IMR-90 (cell line): ENCODE measurements around the gene ARHGAP28. TPM values are rescaled to one million over a fixed set of nuclear protein-coding genes. Genes with fewer than 3 reads are reported as not detected.

Experiments
- ATAC-seq: fragments of 200-7000 bp; cut with Tn5 transposase; 2 replicates; pipeline ENCODE4 v1.9.1; 2020; ENCODE audit warnings: low read depth, mild to moderate bottlenecking, moderate library complexity
- BruUV-seq: library from RNA; stranded (reverse); fragments of 400-500 nt; replicated peaks from 2 replicates; lab custom pipeline; 2021; lab: Mats Ljungman, UMichigan
- CTCF ChIA-PET: fragments of 300-600 bp; formaldehyde crosslinking; extraction: SDS; loops from one replicate; lab custom pipeline; 2021; ENCODE audit warnings: antibody characterized with exemption; lab: Yijun Ruan, JAX
- POLR2A ChIA-PET: fragments of 300-600 bp; sonication (Branson Sonifier 250); formaldehyde crosslinking; loops from one replicate; lab custom pipeline; 2022; ENCODE audit warnings: antibody characterized with exemption; ENCODE audit not compliant: unreplicated experiment; lab: Charles Lee
- DNase-seq: peaks from one replicate; pipeline ENCODE4 v3.0.0; 2013
- H2AFZ ChIP-seq: replicated peaks from 2 replicates; pipeline ENCODE3; 2013; ENCODE audit warnings: low read length, mild to moderate bottlenecking; ENCODE audit not compliant: poor library complexity
- H2AK5ac ChIP-seq: 2 replicates; pipeline ENCODE4 v1.6.1; 2013; ENCODE audit warnings: low read depth, low read length, inconsistent platforms
- H2AK9ac ChIP-seq: replicated peaks from 2 replicates; pipeline ENCODE3; 2013; ENCODE audit warnings: mild to moderate bottlenecking, low read depth, low read length, moderate library complexity; ENCODE audit not compliant: poor library complexity
- H2BK120ac ChIP-seq: 2 replicates; pipeline ENCODE4 v1.6.1; 2013; ENCODE audit warnings: low read depth, low read length, inconsistent platforms
- H2BK15ac ChIP-seq: 3 replicates; pipeline ENCODE4 v1.6.1; 2013; ENCODE audit warnings: low read depth, low read length, inconsistent platforms
- H2BK20ac ChIP-seq: 2 replicates; pipeline ENCODE4 v1.6.1; 2013; ENCODE audit warnings: low read depth, mild to moderate bottlenecking, inconsistent platforms, low read length, moderate library complexity
- H2BK5ac ChIP-seq: 2 replicates; pipeline ENCODE4 v1.6.1; 2013; ENCODE audit warnings: mild to moderate bottlenecking, low read depth, low read length, inconsistent platforms; ENCODE audit not compliant: poor library complexity, severe bottlenecking
- H3K14ac ChIP-seq: replicated peaks from 2 replicates; pipeline ENCODE4 v1.6.1; 2013; ENCODE audit warnings: low read depth, low read length, inconsistent platforms
- H3K18ac ChIP-seq: 2 replicates; pipeline ENCODE4 v1.6.1; 2013; ENCODE audit warnings: low read depth, low read length, control low read depth
- H3K23ac ChIP-seq: 2 replicates; pipeline ENCODE4 v1.6.1; 2013; ENCODE audit warnings: low read depth, low read length, inconsistent platforms
- H3K27ac ChIP-seq: 2 replicates; pipeline ENCODE4 v1.5.1; 2013; ENCODE audit warnings: mild to moderate bottlenecking, control low read depth, low read length; ENCODE audit not compliant: insufficient read depth
- H3K27me3 ChIP-seq: 2 replicates; pipeline ENCODE4 v1.6.1; 2013; ENCODE audit warnings: low read length; ENCODE audit not compliant: control insufficient read depth, insufficient read depth
- H3K36me3 ChIP-seq: 2 replicates; pipeline ENCODE4 v1.6.1; 2013; ENCODE audit warnings: low read length, mixed read lengths; ENCODE audit not compliant: control insufficient read depth, insufficient read depth
- H3K4ac ChIP-seq: 2 replicates; pipeline ENCODE4 v1.6.1; 2013; ENCODE audit warnings: low read depth, low read length, inconsistent platforms
- H3K4me1 ChIP-seq: 2 replicates; pipeline ENCODE4 v1.6.1; 2013; ENCODE audit warnings: low read length, mixed read lengths; ENCODE audit not compliant: control insufficient read depth, insufficient read depth
- H3K4me2 ChIP-seq: 2 replicates; pipeline ENCODE4 v1.6.1; 2013; ENCODE audit warnings: low read depth, mild to moderate bottlenecking, control low read depth, low read length, moderate library complexity
- H3K4me3 ChIP-seq: 2 replicates; pipeline ENCODE4 v1.5.1; 2013; ENCODE audit warnings: low read depth, mild to moderate bottlenecking, control low read depth, low read length, moderate library complexity; ENCODE audit not compliant: insufficient read depth
- H3K56ac ChIP-seq: 2 replicates; pipeline ENCODE4 v1.6.1; 2013; ENCODE audit warnings: low read length, inconsistent platforms; ENCODE audit not compliant: insufficient read depth; ENCODE audit errors: extremely low read depth
- H3K79me1 ChIP-seq, 2 experiments: 2 replicates each; pipeline ENCODE4 v1.6.1; 2013; ENCODE audit warnings: low read length in 2 of 2, inconsistent platforms in 1 of 2, low read depth in 1 of 2
- H3K9ac ChIP-seq: 2 replicates; pipeline ENCODE4 v1.6.1; 2013; ENCODE audit warnings: low read depth, low read length, control low read depth
- H3K9me1 ChIP-seq: 2 replicates; pipeline ENCODE4 v1.6.1; 2013; ENCODE audit warnings: low read length, inconsistent platforms; ENCODE audit not compliant: insufficient read depth
- H3K9me3 ChIP-seq: 2 replicates; pipeline ENCODE4 v1.6.1; 2013; ENCODE audit warnings: low read length; ENCODE audit not compliant: control insufficient read depth, insufficient read depth
- H4K20me1 ChIP-seq: 2 replicates; pipeline ENCODE4 v1.6.1; 2013; ENCODE audit warnings: low read length, inconsistent platforms; ENCODE audit not compliant: insufficient read depth
- H4K5ac ChIP-seq: 2 replicates; pipeline ENCODE4 v1.6.1; 2013; ENCODE audit warnings: mild to moderate bottlenecking, low read depth, low read length, control low read depth
- H4K8ac ChIP-seq, 2 experiments: 2 replicates each; pipeline ENCODE4 v1.6.1; 2013; ENCODE audit warnings: low read depth in 2 of 2, low read length in 2 of 2, control low read depth in 1 of 2, inconsistent platforms in 1 of 2
- H4K91ac ChIP-seq: 2 replicates; pipeline ENCODE4 v1.6.1; 2013; ENCODE audit warnings: low read depth, low read length, inconsistent platforms; ENCODE audit not compliant: insufficient read depth
- CHD1 ChIP-seq: IDR thresholded peaks from 2 replicates; pipeline ENCODE4 v1.6.1; 2012; ENCODE audit warnings: low read depth, low read length, improper control_type of control experiment
- MAFK ChIP-seq: IDR thresholded peaks from 2 replicates; pipeline ENCODE4 v1.6.1; 2012; ENCODE audit warnings: low read depth, low read length, improper control_type of control experiment
- MXI1 ChIP-seq: IDR thresholded peaks from 2 replicates; pipeline ENCODE4 v1.6.1; 2012; ENCODE audit warnings: low read depth, mild to moderate bottlenecking, low read length, moderate library complexity, borderline replicate concordance
- NFE2L2 ChIP-seq: fragments of 150-350 bp; IDR thresholded peaks from 2 replicates; pipeline ENCODE4 v1.6.1; 2016; ENCODE audit warnings: low read depth, mild to moderate bottlenecking, low read length
- SMC3 ChIP-seq: fragments of 150-350 bp; IDR thresholded peaks from 2 replicates; pipeline ENCODE4 v1.6.1; 2016; ENCODE audit warnings: low read depth, mild to moderate bottlenecking, antibody characterized with exemption, low read length, moderate library complexity
- WGBS, 2 experiments: methylation state at CpG; one replicate each; pipeline versions ENCODE4 v1.1.5 to v1.1.7; 2013; ENCODE audit warnings: missing lambda C conversion rate in 2 of 2; ENCODE audit not compliant: insufficient read length in 1 of 2; ENCODE audit errors: extremely low coverage in 2 of 2; 5-methylcytosine and 5-hydroxymethylcytosine counted together
- dilution Hi-C: fragments of 300-500 bp; cut with HindIII; formaldehyde crosslinking; loops from one replicate; pipeline ENCODE4 v1.14.3; 2018; ENCODE audit warnings: low sequenced_read_pairs; ENCODE audit not compliant: unreplicated experiment
- in situ Hi-C: fragments of 300-500 bp; cut with MboI; formaldehyde crosslinking; loops from 3 replicates; pipeline ENCODE4 v1.14.3; 2019; ENCODE audit warnings: low sequenced_read_pairs, inconsistent platforms, mixed read lengths
- intact Hi-C: fragments of 100-400 bp; cut with micrococcal nuclease; formaldehyde crosslinking; loops from 2 replicates; pipeline ENCODE4 v1.10.0; 2022
- polyA plus RNA-seq, 3 experiments: library from polyadenylated mRNA; depleted of rRNA; stranded (reverse); fragments of >200 nt; gene quantifications; 2 replicates each; pipeline ENCODE4 v1.2.3, GENCODE V29; 2012; ENCODE audit warnings: low replicate concordance in 1 of 3
- total RNA-seq: library from RNA; depleted of rRNA; stranded (reverse); fragments of >200 nt; gene quantifications from 2 replicates; pipeline ENCODE4 v1.2.3, GENCODE V29; 2012

The ARHGAP28 gene
- total and polyA plus RNA-seq, 2 of the 4 experiments (the other 2 are of a cell fraction), result 1.8 to 3.8 TPM

- Histone ChIP-seq H3K14ac (no peak overlapping the region), H4K5ac (no peak overlapping the region), H3K36me3 (peaks cover 20% of the 10 kb centered on the region), H3K27me3 (no peaks in the 10 kb centered on the region), H4K8ac (no peak overlapping the region), H4K20me1 (no peaks in the 10 kb centered on the region), H2BK20ac (no peak overlapping the region), H2AK9ac (no peak overlapping the region), H3K18ac (no peak overlapping the region), H3K9ac (no peak overlapping the region), H3K4ac (no peak overlapping the region), H2BK120ac (no peak overlapping the region), H3K9me1 (peaks cover 5% of the 10 kb centered on the region; the same call in 1 of the 2 replicates), H2AFZ (no peak overlapping the region), H2BK15ac (no peak overlapping the region), H2AK5ac (no peak overlapping the region), H3K79me1 (no peaks in the 10 kb centered on the region), H2BK5ac (no peak overlapping the region), H4K91ac (no peak overlapping the region), H3K27ac (no peak overlapping the region), H3K4me2 (no peak overlapping the region), H3K4me3 (no peak overlapping the region), H3K56ac (no peak overlapping the region), H3K4me1 (no peaks in the 10 kb centered on the region), H3K23ac (no peak overlapping the region), H3K9me3 (no peaks in the 10 kb centered on the region)
- ChIA-PET POLR2A (no interaction called here), CTCF (interaction anchor here (0.6 kb wide), 1 partner anchor 9 kb away, joined by 3 read pairs; no protein-coding TSS in a partner anchor)
- DNase-seq, result no peak
- ATAC-seq, result no peak
- dilution Hi-C loops (no loop called here), in situ Hi-C loops (no loop called here), intact Hi-C loops (no loop called here)
- WGBS, 2 experiments, result 64% methylated on average over 12 of the region's 17 CpGs; no CpG with 5 or more reads in 1 of the 2 experiments
- no TSS peak for BruUV-seq
- no peak for TF ChIP-seq SMC3
- TF ChIP-seq NFE2L2, result no peak
- no peak for TF ChIP-seq CHD1
- TF ChIP-seq MXI1, result no peak
- no peak for TF ChIP-seq MAFK
Measured at GRCh38 chr18:6951336-6952090, 222.0 kb downstream of the ARHGAP28 start.
